H1 (cell line): ENCODE measurements around the gene SLC7A9.

Source experiments
- EGR1 ChIP-seq: IDR thresholded peaks from 2 replicates; pipeline ENCODE4 v1.6.1; 2011; ENCODE audit warnings: low read depth, low read length, borderline replicate concordance
- EZH2 ChIP-seq: fragments of 200-600 bp; sonication (generic); IDR thresholded peaks from 2 replicates; pipeline ENCODE4 v1.7.1; 2012; ENCODE audit warnings: low read depth, mild to moderate bottlenecking, moderate library complexity, low read length, inconsistent platforms; ENCODE audit not compliant: severe bottlenecking
- FOSL1 ChIP-seq: IDR thresholded peaks from 2 replicates; pipeline ENCODE4 v1.6.1; 2011; ENCODE audit warnings: mild to moderate bottlenecking, low read depth, low read length, moderate library complexity; ENCODE audit not compliant: insufficient read depth
- GABPA ChIP-seq: IDR thresholded peaks from 2 replicates; pipeline ENCODE4 v1.6.1; 2011; ENCODE audit warnings: mild to moderate bottlenecking, low read length, moderate library complexity, borderline replicate concordance; ENCODE audit not compliant: insufficient read depth
- JUN ChIP-seq: IDR thresholded peaks from 2 replicates; pipeline ENCODE4 v1.6.1; 2011; ENCODE audit warnings: low read depth, mild to moderate bottlenecking, improper control_type of control experiment, low read length
- JUND ChIP-seq: IDR thresholded peaks from 2 replicates; pipeline ENCODE4 v1.6.1; 2011; ENCODE audit warnings: mild to moderate bottlenecking, improper control_type of control experiment, low read length
- SIN3A ChIP-seq, 2 experiments: IDR thresholded peaks in 1 of 2; conservative IDR thresholded peaks in 1 of 2; 2 replicates each; pipeline ENCODE4 v1.6.1; 2011 to 2012; ENCODE audit warnings: low read length in 2 of 2, improper control_type of control experiment in 1 of 2, low read depth in 1 of 2, mild to moderate bottlenecking in 1 of 2
- SP2 ChIP-seq: IDR thresholded peaks from 2 replicates; pipeline ENCODE4 v1.6.1; 2012; ENCODE audit warnings: mild to moderate bottlenecking, low read length, inconsistent platforms
- SUZ12 ChIP-seq: fragments of 200-600 bp; sonication (generic); IDR thresholded peaks from 2 replicates; pipeline ENCODE4 v1.6.1; 2012; ENCODE audit warnings: mild to moderate bottlenecking, inconsistent platforms, low read length, moderate library complexity, mixed read lengths
- TCF12 ChIP-seq: IDR thresholded peaks from 2 replicates; pipeline ENCODE4 v1.6.1; 2011; ENCODE audit warnings: low read depth, mild to moderate bottlenecking, low read length
- ZNF274 ChIP-seq: IDR thresholded peaks from 2 replicates; pipeline ENCODE4 v1.7.0; 2012; ENCODE audit warnings: low read length, borderline replicate concordance; ENCODE audit errors: extremely low read depth
- TF ChIP-seq, protein P1 (sequence below): IDR thresholded peaks from 2 replicates; pipeline ENCODE4 v1.6.1; 2012; ENCODE audit warnings: inconsistent platforms
- TF ChIP-seq, protein P2 (sequence below), 3 experiments: IDR thresholded peaks; 1 replicate in 2 of 3; 2 replicates in 1 of 3; pipeline versions ENCODE4 v1.5.1 to v1.6.1; 2011; ENCODE audit warnings: low read length in 3 of 3, mild to moderate bottlenecking in 3 of 3, inconsistent platforms in 2 of 3, low read depth in 1 of 3, moderate library complexity in 1 of 3; ENCODE audit not compliant: insufficient read depth in 1 of 3; ENCODE audit errors: control extremely low read depth in 1 of 3
- TF ChIP-seq, protein P3 (sequence below): IDR thresholded peaks from 2 replicates; pipeline ENCODE4 v1.6.1; 2012; ENCODE audit warnings: low read length, inconsistent platforms

DNA sequence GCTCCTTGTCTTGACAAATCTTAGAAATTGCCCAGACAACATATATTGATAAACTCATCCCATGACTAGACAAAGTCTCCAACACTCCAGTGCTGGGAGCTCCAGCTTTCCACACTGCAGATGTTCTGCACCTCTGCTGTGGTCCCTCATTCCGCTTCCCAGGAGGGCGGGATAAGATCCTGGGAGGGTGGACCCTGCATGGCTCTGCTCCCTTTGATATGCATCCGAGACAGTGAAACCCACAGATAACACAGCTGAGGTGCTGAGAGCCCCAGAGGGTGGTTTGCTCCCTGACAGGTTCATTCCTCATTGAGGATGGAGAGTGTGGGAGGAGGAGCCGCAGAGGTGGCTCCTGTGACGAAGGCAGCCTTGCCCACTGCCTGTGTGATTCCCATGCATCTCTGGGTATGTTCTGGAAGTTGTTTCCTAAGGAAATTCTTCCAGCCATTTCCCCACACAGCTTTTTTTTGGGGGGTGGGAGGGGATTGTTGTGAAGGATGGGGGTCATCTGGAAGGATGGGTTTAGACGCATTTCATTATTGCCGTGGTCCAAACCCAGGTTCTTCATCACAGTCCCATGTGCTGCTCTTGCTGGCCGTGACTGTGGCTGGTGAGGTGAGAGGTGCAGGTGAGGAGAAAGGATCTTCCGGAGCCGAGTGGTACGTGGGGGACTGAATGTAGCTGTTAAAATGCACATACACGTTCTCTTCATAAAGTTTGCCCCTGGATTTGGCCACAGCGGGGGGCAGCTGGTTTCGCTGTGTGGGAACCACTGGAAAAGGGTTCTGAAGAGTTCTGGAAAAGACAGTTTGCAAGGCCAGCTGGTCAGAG lies 46.4 kb downstream of the SLC7A9 start:
- TF ChIP-seq, protein P1, sequence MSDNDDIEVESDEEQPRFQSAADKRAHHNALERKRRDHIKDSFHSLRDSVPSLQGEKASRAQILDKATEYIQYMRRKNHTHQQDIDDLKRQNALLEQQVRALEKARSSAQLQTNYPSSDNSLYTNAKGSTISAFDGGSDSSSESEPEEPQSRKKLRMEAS: no peak
- TF ChIP-seq JUND: no peak
- no peak for TF ChIP-seq JUN
- TF ChIP-seq ZNF274: no peak
- no peak for TF ChIP-seq EZH2
- TF ChIP-seq GABPA: no peak
- no peak for TF ChIP-seq EGR1
- TF ChIP-seq SIN3A (conservative IDR thresholded peaks at IDR 0.05 in 1 of 2, IDR thresholded peaks at IDR 0.05 in 1 of 2; ENCODE audit: low read depth in 1 of 2, low read length in 2 of 2): no peak
- TF ChIP-seq, protein P2, sequence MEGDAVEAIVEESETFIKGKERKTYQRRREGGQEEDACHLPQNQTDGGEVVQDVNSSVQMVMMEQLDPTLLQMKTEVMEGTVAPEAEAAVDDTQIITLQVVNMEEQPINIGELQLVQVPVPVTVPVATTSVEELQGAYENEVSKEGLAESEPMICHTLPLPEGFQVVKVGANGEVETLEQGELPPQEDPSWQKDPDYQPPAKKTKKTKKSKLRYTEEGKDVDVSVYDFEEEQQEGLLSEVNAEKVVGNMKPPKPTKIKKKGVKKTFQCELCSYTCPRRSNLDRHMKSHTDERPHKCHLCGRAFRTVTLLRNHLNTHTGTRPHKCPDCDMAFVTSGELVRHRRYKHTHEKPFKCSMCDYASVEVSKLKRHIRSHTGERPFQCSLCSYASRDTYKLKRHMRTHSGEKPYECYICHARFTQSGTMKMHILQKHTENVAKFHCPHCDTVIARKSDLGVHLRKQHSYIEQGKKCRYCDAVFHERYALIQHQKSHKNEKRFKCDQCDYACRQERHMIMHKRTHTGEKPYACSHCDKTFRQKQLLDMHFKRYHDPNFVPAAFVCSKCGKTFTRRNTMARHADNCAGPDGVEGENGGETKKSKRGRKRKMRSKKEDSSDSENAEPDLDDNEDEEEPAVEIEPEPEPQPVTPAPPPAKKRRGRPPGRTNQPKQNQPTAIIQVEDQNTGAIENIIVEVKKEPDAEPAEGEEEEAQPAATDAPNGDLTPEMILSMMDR (IDR thresholded peaks at IDR 0.05; ENCODE audit: control extremely low read depth in 1 of 3, insufficient read depth in 1 of 3, low read depth in 1 of 3, low read length in 3 of 3): no peak
- no peak for TF ChIP-seq FOSL1
- no peak for TF ChIP-seq TCF12
- no peak for TF ChIP-seq SUZ12
- TF ChIP-seq, protein P3, sequence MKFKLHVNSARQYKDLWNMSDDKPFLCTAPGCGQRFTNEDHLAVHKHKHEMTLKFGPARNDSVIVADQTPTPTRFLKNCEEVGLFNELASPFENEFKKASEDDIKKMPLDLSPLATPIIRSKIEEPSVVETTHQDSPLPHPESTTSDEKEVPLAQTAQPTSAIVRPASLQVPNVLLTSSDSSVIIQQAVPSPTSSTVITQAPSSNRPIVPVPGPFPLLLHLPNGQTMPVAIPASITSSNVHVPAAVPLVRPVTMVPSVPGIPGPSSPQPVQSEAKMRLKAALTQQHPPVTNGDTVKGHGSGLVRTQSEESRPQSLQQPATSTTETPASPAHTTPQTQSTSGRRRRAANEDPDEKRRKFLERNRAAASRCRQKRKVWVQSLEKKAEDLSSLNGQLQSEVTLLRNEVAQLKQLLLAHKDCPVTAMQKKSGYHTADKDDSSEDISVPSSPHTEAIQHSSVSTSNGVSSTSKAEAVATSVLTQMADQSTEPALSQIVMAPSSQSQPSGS: no peak
- no peak for TF ChIP-seq SP2
